DOHH2 (cell line): ENCODE measurements around the gene SP100.
A peak's percentile ranks its signal among the peaks of the same experiment; 100 is the strongest.

Source experiments
- H3F3A ChIP-seq: fragments of 200-600 bp; sonication (generic), shearing (Covaris generic); 2 replicates; pipeline ENCODE4 v1.6.0; 2016; ENCODE audit warnings: antibody characterized with exemption, mild to moderate bottlenecking; ENCODE audit not compliant: control insufficient read depth, insufficient read depth
- H3K27ac ChIP-seq: fragments of 200-600 bp; sonication (generic); 2 replicates; pipeline ENCODE4 v1.5.1; 2014; ENCODE audit warnings: low read depth, mild to moderate bottlenecking, low read length, moderate library complexity
- H3K27me3 ChIP-seq: fragments of 200-600 bp; sonication (generic); 2 replicates; pipeline ENCODE4 v1.6.1; 2014; ENCODE audit warnings: mild to moderate bottlenecking, low read length, mixed read lengths; ENCODE audit not compliant: control insufficient read depth
- H3K36me3 ChIP-seq: fragments of 200-600 bp; sonication (generic); 2 replicates; pipeline ENCODE4 v1.6.1; 2014; ENCODE audit warnings: mild to moderate bottlenecking, low read length, moderate library complexity, mixed read lengths; ENCODE audit not compliant: control insufficient read depth
- H3K4me1 ChIP-seq: fragments of 200-600 bp; sonication (generic); 2 replicates; pipeline ENCODE4 v1.6.1; 2014; ENCODE audit warnings: mild to moderate bottlenecking, low read length, mixed read lengths; ENCODE audit not compliant: control insufficient read depth
- H3K4me2 ChIP-seq: fragments of 200-600 bp; sonication (generic); 2 replicates; pipeline ENCODE4 v1.6.0; 2014; ENCODE audit warnings: mild to moderate bottlenecking, low read length, moderate library complexity
- H3K4me3 ChIP-seq: fragments of 200-600 bp; sonication (generic); 2 replicates; pipeline ENCODE4 v1.5.1; 2014; ENCODE audit warnings: mild to moderate bottlenecking, low read length, mixed read lengths
- H3K79me2 ChIP-seq: fragments of 200-600 bp; sonication (generic); 2 replicates; pipeline ENCODE4 v1.6.1; 2014; ENCODE audit warnings: mild to moderate bottlenecking, low read length, mixed read lengths; ENCODE audit not compliant: control insufficient read depth
- H3K9me2 ChIP-seq: fragments of 200-600 bp; sonication (generic); replicated peaks from 2 replicates; pipeline ENCODE4 v1.6.1; 2014; ENCODE audit warnings: mild to moderate bottlenecking, low read length, mixed read lengths; ENCODE audit not compliant: control insufficient read depth
- H3K9me3 ChIP-seq: fragments of 200-600 bp; sonication (generic); 2 replicates; pipeline ENCODE4 v1.6.1; 2014; ENCODE audit warnings: antibody characterized with exemption, low read length, mixed read lengths; ENCODE audit not compliant: control insufficient read depth, insufficient read depth
- H4K20me1 ChIP-seq: fragments of 200-600 bp; sonication (generic); 2 replicates; pipeline ENCODE4 v1.6.0; 2014; ENCODE audit warnings: low read depth, mild to moderate bottlenecking, antibody characterized with exemption, low read length, moderate library complexity; ENCODE audit not compliant: control insufficient read depth, insufficient read depth
- EZH2phosphoT487 ChIP-seq: fragments of 200-600 bp; sonication (generic); IDR thresholded peaks from 2 replicates; pipeline ENCODE4 v1.6.1; 2017; ENCODE audit warnings: borderline replicate concordance, mild to moderate bottlenecking, antibody characterized with exemption, low read length, moderate library complexity, mixed read lengths
- TF ChIP-seq, protein P1 (sequence below): fragments of 200-600 bp; sonication (generic); IDR thresholded peaks from one replicate; pipeline ENCODE4 v1.5.1; 2014; ENCODE audit warnings: antibody characterized with exemption, mild to moderate bottlenecking, low read depth, low read length; ENCODE audit not compliant: poor library complexity, severe bottlenecking

The SP100 gene

DNA sequence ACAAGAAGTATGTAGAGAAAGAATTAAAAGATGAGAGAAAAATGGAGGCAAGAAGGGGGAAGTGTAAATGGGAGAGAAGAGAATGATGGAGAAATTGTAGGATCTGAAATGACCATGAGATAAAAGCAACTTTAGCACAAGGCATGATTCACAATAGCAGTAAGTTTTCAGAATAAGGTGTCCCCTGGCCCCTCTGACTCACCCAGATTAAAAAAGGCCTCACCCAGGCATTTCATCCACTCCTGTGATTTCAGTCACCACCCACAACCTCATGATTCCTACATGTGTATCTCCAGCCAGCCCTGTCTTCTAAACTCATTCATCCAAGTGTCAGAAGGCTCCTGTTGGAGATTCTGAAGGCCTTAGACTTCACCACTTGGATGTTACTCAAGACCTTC lies 56.6 kb downstream of the SP100 start:
- H4K20me1 ChIP-seq = no peaks in the 10 kb centered on the region
- H3K27me3 ChIP-seq = no peaks in the 10 kb centered on the region
- H3K4me2 ChIP-seq = peak overlapping the region; percentile 49
- H3K4me1 ChIP-seq = peaks cover 44% of the 10 kb centered on the region
- H3F3A ChIP-seq = peaks cover 21% of the 10 kb centered on the region
- TF ChIP-seq, protein P1, sequence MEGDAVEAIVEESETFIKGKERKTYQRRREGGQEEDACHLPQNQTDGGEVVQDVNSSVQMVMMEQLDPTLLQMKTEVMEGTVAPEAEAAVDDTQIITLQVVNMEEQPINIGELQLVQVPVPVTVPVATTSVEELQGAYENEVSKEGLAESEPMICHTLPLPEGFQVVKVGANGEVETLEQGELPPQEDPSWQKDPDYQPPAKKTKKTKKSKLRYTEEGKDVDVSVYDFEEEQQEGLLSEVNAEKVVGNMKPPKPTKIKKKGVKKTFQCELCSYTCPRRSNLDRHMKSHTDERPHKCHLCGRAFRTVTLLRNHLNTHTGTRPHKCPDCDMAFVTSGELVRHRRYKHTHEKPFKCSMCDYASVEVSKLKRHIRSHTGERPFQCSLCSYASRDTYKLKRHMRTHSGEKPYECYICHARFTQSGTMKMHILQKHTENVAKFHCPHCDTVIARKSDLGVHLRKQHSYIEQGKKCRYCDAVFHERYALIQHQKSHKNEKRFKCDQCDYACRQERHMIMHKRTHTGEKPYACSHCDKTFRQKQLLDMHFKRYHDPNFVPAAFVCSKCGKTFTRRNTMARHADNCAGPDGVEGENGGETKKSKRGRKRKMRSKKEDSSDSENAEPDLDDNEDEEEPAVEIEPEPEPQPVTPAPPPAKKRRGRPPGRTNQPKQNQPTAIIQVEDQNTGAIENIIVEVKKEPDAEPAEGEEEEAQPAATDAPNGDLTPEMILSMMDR = no peak
- no peak for TF ChIP-seq EZH2phosphoT487
- peaks cover 30% of the 10 kb centered on the region for H3K36me3 ChIP-seq
- peak overlapping the region; percentile 73 for H3K27ac ChIP-seq
- no peaks in the 10 kb centered on the region for H3K9me2 ChIP-seq
- H3K4me3 ChIP-seq = peak overlapping the region; percentile 23
- no peaks in the 10 kb centered on the region for H3K79me2 ChIP-seq
- H3K9me3 ChIP-seq = peaks cover 4% of the 10 kb centered on the region; the same call in 1 of the 2 replicates

DNA sequence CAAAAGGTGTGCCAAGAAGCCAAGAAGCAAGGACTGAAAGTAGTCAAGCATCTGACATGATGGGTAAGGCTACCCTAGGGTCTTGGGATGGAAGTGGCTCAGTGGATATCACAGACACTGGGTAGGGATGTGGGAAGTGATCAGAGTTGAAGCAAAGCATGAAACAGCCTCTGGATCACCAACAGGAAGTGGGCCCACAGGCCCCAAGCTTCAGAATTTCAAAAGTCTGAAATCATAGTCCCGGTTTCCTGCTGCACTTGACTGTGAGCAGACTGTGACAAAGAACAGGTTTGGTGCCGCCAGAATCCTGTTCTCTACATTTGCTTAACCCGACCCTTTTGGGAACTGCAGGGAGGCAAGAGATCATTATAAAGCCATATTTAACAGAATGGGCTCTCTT lies 57.4 kb downstream of the SP100 start:
- peak overlapping the region; percentile 49 for H3K4me2 ChIP-seq
- H3K36me3 ChIP-seq = peaks cover 26% of the 10 kb centered on the region

DNA sequence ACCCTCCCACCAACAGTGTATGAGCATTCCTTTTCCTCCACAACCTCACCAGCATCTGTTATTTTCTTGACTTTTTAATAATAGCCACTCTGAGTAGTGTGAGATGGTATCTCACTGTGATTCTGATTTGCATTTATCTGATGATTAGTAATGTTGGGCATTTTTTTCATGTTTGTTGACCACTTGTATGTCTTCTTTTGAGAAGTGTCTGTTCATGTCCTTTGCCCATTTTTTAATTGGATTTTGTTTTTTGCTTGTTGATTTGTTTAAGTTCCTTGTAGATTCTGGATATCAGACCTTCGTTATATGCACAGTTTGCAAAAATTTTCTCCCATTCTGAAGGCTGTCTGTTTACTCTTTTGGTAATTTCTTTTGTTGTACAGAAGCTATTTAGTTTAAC lies 59.1 kb downstream of the SP100 start:
- Histone ChIP-seq H3K27me3 (no peaks in the 10 kb centered on the region), H3K79me2 (no peaks in the 10 kb centered on the region), H3K4me2 (no peak overlapping the region), H3F3A (peaks cover 21% of the 10 kb centered on the region), H3K9me2 (no peaks in the 10 kb centered on the region), H3K36me3 (peaks cover 21% of the 10 kb centered on the region), H3K27ac (no peak overlapping the region), H3K9me3 (peaks cover 4% of the 10 kb centered on the region; the same call in 1 of the 2 replicates), H4K20me1 (no peaks in the 10 kb centered on the region), H3K4me1 (peaks cover 39% of the 10 kb centered on the region), H3K4me3 (no peak overlapping the region)
- no peak for TF ChIP-seq EZH2phosphoT487
- TF ChIP-seq, protein P1 = no peak

More for the DNA sequence above, 57.4 kb downstream of the SP100 start:
- Histone ChIP-seq H3K9me3 (peaks cover 4% of the 10 kb centered on the region; the same call in 1 of the 2 replicates), H3K27me3 (no peaks in the 10 kb centered on the region), H3K4me3 (peak overlapping the region; percentile 23), H4K20me1 (no peaks in the 10 kb centered on the region), H3F3A (peaks cover 21% of the 10 kb centered on the region), H3K9me2 (no peaks in the 10 kb centered on the region), H3K27ac (peak overlapping the region; percentile 73), H3K79me2 (no peaks in the 10 kb centered on the region), H3K4me1 (peaks cover 44% of the 10 kb centered on the region)
- no peak for TF ChIP-seq EZH2phosphoT487
- TF ChIP-seq, protein P1 = no peak
